Measurements from ENCODE around the gene FANCE. TPM values are rescaled to one million over a fixed set of nuclear protein-coding genes. Genes with fewer than 3 reads are reported as not detected.

FANCE gene
- polyA plus RNA-seq, 1 experiment = 7.0 TPM

- no peak overlapping the region for H3K27ac ChIP-seq (ENCODE audit: low read depth, low read length)
- ChIA-PET CTCF (interaction anchor here (0.7 kb wide), 1 partner anchor 21 kb away, joined by 3 read pairs; no protein-coding TSS in a partner anchor), POLR2A (no interaction called here)
- peaks cover 14% of the 10 kb centered on the region for H3K27me3 ChIP-seq (ENCODE audit: control insufficient read depth, insufficient read depth, low read length)
- no peaks in the 10 kb centered on the region; the same call in 1 of the 2 replicates for H3K9me3 ChIP-seq (ENCODE audit: control insufficient read depth, insufficient read depth, low read length)
- DNase-seq (ENCODE audit: low read depth, low spot score) = no peak
- no peak overlapping the region for H3K4me3 ChIP-seq (ENCODE audit: low read depth, low read length)
- TF ChIP-seq, protein P1, sequence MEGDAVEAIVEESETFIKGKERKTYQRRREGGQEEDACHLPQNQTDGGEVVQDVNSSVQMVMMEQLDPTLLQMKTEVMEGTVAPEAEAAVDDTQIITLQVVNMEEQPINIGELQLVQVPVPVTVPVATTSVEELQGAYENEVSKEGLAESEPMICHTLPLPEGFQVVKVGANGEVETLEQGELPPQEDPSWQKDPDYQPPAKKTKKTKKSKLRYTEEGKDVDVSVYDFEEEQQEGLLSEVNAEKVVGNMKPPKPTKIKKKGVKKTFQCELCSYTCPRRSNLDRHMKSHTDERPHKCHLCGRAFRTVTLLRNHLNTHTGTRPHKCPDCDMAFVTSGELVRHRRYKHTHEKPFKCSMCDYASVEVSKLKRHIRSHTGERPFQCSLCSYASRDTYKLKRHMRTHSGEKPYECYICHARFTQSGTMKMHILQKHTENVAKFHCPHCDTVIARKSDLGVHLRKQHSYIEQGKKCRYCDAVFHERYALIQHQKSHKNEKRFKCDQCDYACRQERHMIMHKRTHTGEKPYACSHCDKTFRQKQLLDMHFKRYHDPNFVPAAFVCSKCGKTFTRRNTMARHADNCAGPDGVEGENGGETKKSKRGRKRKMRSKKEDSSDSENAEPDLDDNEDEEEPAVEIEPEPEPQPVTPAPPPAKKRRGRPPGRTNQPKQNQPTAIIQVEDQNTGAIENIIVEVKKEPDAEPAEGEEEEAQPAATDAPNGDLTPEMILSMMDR (IDR thresholded peaks at IDR 0.05; ENCODE audit: low read depth, low read length) = no peak
Measured at GRCh38 chr6:35501784-35502183, 49.6 kb downstream of the FANCE start.

- POLR2A ChIA-PET = no interaction called here
- no peaks in the 10 kb centered on the region for H3K9me3 ChIP-seq (ENCODE audit: control insufficient read depth, insufficient read depth, low read length)
- peaks cover 26% of the 10 kb centered on the region for H3K27me3 ChIP-seq (ENCODE audit: control insufficient read depth, insufficient read depth, low read length)
- CTCF ChIA-PET = interaction anchor here (0.5 to 0.6 kb wide), 2 partner anchors 19 kb away, joined by 4 read pairs; no protein-coding TSS in a partner anchor
- DNase-seq (ENCODE audit: low read depth, low spot score) = no peak
- TF ChIP-seq, protein P1 (IDR thresholded peaks at IDR 0.05; ENCODE audit: low read depth, low read length) = no peak
- no peak overlapping the region for H3K27ac ChIP-seq (ENCODE audit: low read depth, low read length)
- no peak overlapping the region for H3K4me3 ChIP-seq (ENCODE audit: low read depth, low read length)
Measured at GRCh38 chr6:35503534-35503933, 51.4 kb downstream of the FANCE start.

- no peak overlapping the region for H3K4me3 ChIP-seq (ENCODE audit: low read depth, low read length)
- TF ChIP-seq, protein P1 (IDR thresholded peaks at IDR 0.05; ENCODE audit: low read depth, low read length) = no peak
- H3K27me3 ChIP-seq (ENCODE audit: control insufficient read depth, insufficient read depth, low read length) = peaks cover 44% of the 10 kb centered on the region
- no peak for DNase-seq (ENCODE audit: low read depth, low spot score)
- H3K27ac ChIP-seq (ENCODE audit: low read depth, low read length) = no peak overlapping the region
- CTCF ChIA-PET = interaction anchor here (2.8 kb wide), 1 partner anchor 16 kb away, joined by 17 read pairs; no protein-coding TSS in a partner anchor
- POLR2A ChIA-PET = no interaction called here
- H3K9me3 ChIP-seq (ENCODE audit: control insufficient read depth, insufficient read depth, low read length) = no peaks in the 10 kb centered on the region
Measured at GRCh38 chr6:35505999-35506412, 53.9 kb downstream of the FANCE start.

DNA sequence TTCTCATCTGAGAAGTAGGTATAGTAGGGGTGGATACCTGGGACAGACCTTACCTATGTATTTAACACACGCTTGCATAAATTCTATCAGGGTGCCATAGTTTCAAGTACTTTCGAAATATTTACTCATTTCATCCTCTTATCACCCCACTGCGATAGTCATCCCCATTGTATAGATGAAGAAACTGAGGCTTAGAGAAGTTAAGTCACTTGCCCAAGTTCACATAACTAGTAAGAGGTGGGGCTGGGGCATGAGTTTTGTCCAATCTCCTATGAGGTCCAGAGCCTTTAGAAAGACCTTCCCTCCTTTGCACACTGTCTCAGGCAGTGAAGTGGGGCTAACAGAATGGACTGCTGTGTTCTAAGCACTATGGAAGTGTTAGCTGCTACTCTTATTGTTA is 54.4 kb downstream of the FANCE start:
- ChIA-PET CTCF (interaction anchor here (2.8 kb wide), 1 partner anchor 16 kb away, joined by 17 read pairs; no protein-coding TSS in a partner anchor), POLR2A (no interaction called here)
- no peak overlapping the region for H3K4me3 ChIP-seq (ENCODE audit: low read depth, low read length)
- DNase-seq (ENCODE audit: low read depth, low spot score) = no peak
- H3K27ac ChIP-seq (ENCODE audit: low read depth, low read length) = no peak overlapping the region
- TF ChIP-seq, protein P1 (IDR thresholded peaks at IDR 0.05; ENCODE audit: low read depth, low read length) = no peak
- no peaks in the 10 kb centered on the region; the same call in 1 of the 2 replicates for H3K9me3 ChIP-seq (ENCODE audit: control insufficient read depth, insufficient read depth, low read length)
- H3K27me3 ChIP-seq (ENCODE audit: control insufficient read depth, insufficient read depth, low read length) = peaks cover 49% of the 10 kb centered on the region

DNA sequence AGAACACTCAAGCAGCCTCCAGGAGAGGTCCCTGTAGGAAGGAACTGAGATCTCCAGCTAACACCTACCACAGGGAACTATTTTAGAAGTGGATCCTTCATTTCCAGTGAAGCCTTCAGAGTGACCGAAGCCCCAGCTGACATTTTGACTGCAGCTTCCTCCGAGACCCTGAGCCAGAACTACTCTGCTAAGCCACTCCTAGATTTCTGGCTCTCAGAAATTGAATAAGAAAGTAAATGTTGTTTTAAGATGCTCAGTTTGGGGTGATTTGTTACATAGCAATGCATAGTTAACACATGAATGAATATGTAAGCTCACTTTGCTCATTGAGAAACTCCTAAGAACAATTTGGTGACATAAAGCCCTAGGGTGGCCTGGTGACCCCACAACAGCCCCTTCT is 55.1 kb downstream of the FANCE start:
- Histone ChIP-seq H3K9me3 (ENCODE audit: control insufficient read depth, insufficient read depth, low read length) (no peaks in the 10 kb centered on the region; the same call in 1 of the 2 replicates), H3K4me3 (ENCODE audit: low read depth, low read length) (no peak overlapping the region), H3K27me3 (ENCODE audit: control insufficient read depth, insufficient read depth, low read length) (peaks cover 55% of the 10 kb centered on the region), H3K27ac (ENCODE audit: low read depth, low read length) (no peak overlapping the region)
- DNase-seq (ENCODE audit: low read depth, low spot score) = no peak
- ChIA-PET POLR2A (no interaction called here), CTCF (interaction anchor here (2.8 kb wide), 1 partner anchor 15 kb away, joined by 17 read pairs; no protein-coding TSS in a partner anchor)
- TF ChIP-seq, protein P1 (IDR thresholded peaks at IDR 0.05; ENCODE audit: low read depth, low read length) = no peak
